ENCODE data around the gene TIMM50.

DNA sequence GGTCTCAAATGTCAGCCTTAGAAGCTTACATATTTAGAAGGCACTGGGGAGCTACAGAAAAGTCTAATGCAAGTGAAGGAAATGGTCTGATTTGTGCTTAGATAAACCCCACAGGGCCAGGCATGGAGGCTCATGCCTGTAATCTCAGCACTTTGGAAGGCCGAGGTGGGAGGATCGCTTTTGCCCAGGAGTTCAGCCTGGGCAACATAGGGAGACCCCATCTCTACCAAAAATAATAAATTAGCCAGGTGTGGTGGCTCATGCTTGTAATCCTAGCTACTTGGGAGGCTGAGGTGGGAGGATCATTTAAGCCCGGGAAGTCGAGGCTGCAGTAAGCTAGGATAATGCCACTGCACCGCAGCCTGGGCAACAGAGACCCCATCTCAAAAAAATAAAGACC is 15.4 kb downstream of the TIMM50 start:
- TF ChIP-seq CTCF (IDR thresholded peaks at IDR 0.05) (no peak), POLR2A (IDR thresholded peaks at IDR 0.05) (no peak)
